HG03139 (cell line): ENCODE data around the gene GYPA.
"Not testable (repeated sequence)": the region's sequence is repeated elsewhere in the genome, so short reads cannot be mapped to it uniquely, and the experiment has no call there.

Source experiments
- ATAC-seq: cut with Tn5 transposase; IDR thresholded peaks from one replicate; pipeline ENCODE4 v1.9.1; 2021; ENCODE audit not compliant: unreplicated experiment

Gene GYPA

DNA sequence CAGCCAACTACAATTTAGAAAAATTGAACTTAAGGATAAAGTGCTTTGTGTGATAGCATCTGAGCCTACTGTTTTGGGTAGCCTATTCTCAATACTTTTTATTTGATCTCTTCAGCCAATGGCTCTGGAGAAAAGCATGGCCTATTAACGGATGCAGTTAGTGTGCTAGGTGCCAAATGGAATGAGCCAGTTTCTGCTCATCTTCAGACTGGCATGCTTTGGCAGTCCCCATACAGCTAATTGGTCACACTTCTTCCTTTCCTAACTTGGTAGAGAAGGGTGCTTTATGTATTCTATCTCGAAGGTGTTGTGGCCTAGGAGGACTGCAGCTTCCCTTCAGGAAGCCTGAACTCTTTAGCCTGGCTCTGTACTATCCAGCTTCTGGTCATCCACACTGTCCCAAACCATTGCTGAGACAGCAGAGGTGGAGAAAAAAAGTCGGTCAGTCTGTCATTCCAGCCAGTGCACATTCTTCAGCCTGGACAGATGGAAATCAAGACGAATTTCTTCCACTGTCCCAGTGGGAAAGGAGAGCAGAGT is 11.1 kb downstream of the GYPA start:
- ATAC-seq = not testable (repeated sequence)

- ATAC-seq = not testable (repeated sequence)
Measured at GRCh38 chr4:144128709-144129320, 11.7 kb downstream of the GYPA start.

DNA sequence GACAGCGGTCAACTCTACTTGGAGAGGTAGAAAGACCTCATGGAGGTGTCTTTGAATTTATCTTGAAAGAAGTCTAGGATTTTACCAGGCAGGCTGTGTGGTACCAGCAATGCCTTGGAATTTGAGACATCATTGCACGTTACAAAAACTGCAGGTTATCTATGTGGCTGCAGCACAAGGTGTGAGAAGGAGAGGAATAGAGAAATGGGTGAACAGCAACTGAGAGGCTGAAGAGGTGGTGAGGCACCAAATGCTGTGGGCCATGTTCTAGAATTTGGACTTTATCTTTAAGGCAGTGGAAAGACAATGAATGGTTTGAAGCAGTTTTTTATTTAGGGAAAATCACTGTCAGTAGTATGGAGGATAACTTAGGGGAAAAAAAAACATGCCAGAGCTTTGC is 15.4 kb downstream of the GYPA start:
- not testable (repeated sequence) for ATAC-seq

GRCh38 chr4:144123982-144124635 is 16.4 kb downstream of the GYPA start:
- ATAC-seq = not testable (repeated sequence)

DNA sequence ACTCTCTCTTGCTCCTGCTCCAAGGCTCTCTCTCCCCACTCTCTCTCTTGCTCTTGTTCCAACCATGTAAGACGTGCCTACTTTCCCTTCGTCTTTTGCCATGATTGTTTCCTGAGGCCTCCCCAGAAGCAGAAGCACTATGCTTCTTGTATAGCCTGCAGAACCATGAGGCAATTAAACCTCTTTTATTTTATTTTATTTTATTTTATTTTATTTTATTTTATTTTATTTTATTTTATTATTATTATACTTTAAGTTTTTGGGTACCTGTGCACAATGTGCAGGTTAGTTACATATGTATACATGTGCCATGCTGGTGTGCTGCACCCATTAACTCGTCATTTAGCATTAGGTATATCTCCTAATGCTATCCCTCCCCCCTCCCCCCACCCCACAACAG is 17.2 kb downstream of the GYPA start:
- not testable (repeated sequence) for ATAC-seq

DNA sequence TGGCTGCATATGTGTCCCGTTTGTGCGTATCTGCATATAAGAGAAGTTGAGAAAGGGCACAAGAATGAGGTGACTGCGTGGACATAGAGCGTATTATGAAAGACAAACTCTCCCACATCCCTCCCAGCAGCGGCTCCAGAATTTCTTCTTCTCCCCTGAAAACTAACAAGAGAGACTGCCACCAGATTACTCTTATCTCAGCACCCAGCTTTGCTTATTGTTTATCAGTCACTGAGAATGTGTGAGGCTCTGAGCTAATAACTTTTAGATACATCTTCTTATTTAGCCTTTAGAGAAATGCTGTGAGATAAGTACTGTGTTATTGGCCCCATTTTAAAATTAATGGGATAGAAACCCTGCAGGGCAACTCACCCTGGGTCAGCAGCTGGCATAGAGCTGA is 20.8 kb downstream of the GYPA start:
- ATAC-seq = not testable (repeated sequence)

DNA sequence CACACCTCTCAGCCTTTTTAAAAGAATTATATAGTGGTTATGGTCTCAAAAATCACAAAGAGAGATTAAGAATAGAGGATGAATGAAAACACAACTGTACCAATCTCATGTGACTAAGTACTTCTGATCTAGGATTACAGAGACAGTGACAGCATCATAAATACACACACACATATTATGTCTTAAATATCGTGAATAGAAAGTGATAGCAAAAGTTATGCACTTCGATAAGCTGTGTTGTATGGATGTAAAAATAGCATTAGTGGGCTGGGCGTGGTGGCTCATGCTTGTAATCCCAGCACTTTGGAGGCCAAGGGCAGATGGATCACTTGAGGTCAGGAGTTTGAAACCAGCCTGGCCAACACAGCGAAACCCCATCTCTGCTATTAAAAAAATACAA is 25.0 kb downstream of the GYPA start:
- no peak for ATAC-seq

DNA sequence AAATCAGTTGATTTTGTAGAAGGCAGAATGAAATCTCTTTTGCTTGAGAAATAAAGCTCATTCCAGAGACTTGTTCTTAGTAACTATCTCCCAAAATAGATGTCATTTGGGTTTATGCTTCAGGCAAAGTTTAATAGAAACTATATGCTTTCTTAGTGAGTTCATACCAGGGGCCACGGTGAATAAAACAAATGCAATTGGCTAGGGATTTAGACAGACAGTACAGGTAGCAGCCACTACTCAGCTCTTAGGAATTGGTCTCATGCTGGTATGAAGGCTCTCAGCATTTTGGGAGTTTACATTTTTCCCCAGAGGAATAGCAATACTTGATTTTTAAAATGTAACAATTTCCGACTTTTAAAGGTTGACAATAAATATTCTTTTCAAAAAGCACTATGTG is 27.0 kb downstream of the GYPA start:
- no peak for ATAC-seq

DNA sequence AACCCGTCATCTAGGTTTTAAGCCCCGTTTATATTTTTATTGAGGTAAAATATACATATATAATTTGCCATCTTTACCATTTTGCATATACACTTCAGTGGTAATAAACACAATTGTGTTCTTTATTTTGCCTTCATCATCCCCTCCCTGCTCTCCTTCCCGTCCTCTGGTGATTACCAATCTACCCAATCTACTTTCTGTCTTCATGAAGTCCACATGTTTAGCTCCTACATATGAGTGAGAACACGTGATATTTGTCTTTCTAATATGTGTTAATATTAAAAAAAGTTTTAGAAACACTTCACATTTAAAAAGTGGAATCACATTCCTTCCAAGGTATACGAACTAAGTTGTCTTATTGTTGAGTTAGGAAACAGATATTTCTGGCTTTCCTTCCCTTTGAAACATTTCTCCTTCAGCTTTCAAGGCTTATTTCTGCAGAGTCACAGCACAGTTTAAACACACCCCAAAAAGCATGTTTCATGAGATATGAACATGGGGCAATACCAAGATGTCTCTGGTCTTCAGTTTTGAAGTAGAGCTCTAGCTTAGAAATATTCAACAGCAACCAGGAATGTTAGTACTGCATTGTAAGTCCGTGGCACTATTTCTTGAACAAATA is 35.9 kb downstream of the GYPA start:
- ATAC-seq = no peak

GRCh38 chr4:144097776-144098175 is 42.7 kb downstream of the GYPA start:
- ATAC-seq = not testable (repeated sequence)

- not testable (repeated sequence) for ATAC-seq
Measured at GRCh38 chr4:144093995-144094394, 46.5 kb downstream of the GYPA start.

- not testable (repeated sequence) for ATAC-seq
Measured at GRCh38 chr4:144091181-144091580, 49.3 kb downstream of the GYPA start.

DNA sequence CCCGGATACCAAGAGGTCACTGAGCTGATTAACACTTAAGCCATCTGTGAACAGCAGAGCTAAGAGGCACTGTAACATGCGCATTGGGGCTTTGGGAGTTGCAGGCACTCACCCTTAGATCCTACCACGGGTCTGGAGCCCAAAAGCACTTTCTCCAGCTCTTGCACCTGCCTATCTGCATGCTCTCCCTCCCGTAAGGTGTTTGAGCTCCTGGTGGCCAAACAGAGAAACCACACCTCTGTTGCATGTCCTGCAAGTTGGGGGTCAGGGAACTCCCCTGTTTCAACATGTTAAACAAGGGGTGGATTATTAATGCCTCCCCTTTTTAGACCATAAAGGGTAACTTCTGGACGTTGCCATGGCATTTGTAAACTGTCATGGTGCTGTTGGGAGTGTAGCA is 49.8 kb downstream of the GYPA start:
- no peak for ATAC-seq

GRCh38 chr4:144082053-144082452 is 58.5 kb downstream of the GYPA start:
- ATAC-seq = not testable (repeated sequence)

DNA sequence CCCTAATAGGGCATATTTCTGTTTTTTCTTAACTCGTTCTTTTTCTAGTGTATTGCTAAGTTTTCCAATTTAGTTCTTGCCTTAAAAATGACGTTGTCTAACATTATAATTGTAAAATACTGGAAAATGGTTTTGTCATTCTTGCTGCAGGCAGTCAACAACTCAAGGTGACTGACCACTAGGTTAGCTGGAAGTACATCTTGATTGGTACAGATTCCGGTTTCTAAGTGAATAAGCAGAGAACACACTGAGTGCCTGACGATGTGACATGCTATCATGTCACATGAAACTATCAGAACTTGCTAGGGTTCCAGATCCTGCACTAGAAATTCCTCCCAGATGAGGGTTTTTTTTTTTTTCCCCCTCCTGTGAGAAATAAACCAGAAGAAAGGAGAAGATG is 60.4 kb downstream of the GYPA start:
- ATAC-seq = not testable (repeated sequence)

GRCh38 chr4:144078746-144079145 is 61.8 kb downstream of the GYPA start:
- ATAC-seq = not testable (repeated sequence)

DNA sequence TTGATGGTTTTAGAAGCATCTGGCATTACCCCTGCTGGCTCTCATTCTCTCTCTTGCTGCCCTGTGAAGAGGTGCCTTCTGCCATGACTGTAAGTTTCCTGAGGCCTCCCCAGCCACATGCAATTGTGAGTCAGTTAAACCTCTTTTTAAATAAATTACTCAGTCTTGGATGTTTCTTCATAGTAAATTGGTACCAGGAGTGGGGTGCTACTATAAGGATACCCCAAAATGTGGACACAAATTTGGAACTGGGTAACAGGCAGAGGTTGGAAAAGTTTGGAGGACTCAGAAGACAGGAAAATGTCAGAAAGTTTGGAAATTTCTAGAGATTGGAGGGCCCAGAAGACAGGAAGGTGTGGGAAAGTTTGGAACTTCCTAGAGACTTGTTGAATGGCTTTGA is 79.0 kb downstream of the GYPA start:
- ATAC-seq = not testable (repeated sequence)

DNA sequence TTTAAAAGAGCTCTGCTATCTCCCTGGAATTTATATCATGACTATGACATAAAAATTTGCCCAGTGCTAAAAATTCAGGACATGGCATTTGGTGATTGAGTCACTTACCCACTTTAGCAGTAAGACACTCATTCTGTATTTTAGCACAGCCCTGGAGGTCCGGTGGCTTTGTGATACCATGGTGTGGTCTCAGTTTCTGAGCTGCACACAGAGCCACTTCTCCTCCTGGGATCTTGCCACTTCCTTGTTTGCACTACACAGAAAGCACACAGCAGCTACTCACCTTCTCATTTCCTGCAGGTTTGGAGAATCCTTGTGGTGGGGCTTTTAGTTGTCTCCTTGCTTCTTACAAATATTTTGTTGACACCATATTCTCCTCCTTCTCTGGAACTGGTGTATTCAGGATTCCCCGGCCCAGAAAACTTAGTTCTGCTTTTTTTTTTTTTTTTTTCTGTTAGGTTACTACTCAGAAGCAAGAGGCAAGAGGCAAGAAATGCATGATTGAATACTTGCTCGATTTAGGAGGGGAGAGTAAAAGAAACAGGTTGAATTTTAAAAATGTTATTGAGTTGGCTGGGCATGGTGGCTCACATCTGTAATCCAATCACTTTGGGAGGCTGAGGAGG is 80.2 kb downstream of the GYPA start:
- ATAC-seq = not testable (repeated sequence)
